ENCODE results near the gene NPPB.

Gene NPPB

DNA sequence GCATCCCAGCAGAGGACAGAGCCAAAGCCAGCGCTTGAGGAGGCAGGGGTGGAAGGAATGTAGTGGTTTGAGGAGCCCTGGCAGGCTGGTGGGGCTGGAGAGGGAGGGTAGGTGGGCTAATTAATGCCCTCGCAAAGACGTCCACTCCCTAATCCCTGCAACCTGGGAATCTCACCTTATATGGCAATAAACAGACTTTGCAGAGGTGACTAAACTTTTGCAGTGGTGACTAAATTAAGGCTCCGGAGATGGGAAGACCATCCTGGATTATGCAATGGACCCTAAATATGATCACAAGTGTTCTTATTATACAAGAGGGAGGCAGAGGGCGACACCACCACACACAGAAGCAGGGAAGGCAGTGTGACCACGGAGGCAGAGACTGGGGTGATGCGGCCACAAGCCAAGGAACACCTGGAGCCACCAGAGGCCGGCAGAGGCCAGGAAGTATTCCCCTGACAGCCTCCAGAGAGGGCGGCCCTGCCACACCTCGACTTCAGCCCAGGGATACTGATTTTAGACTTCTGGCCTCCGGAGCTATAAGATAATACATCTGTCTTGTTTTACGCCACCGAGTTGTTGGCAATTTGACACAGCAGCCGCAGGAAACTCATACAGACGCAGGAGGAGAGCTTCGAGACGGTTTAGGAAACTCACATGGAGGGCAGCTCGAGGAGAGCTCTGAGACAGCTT is 23.1 kb upstream of the NPPB start:
- no peak for DNase-seq (ENCODE audit: low read depth in 3 of 3)

DNA sequence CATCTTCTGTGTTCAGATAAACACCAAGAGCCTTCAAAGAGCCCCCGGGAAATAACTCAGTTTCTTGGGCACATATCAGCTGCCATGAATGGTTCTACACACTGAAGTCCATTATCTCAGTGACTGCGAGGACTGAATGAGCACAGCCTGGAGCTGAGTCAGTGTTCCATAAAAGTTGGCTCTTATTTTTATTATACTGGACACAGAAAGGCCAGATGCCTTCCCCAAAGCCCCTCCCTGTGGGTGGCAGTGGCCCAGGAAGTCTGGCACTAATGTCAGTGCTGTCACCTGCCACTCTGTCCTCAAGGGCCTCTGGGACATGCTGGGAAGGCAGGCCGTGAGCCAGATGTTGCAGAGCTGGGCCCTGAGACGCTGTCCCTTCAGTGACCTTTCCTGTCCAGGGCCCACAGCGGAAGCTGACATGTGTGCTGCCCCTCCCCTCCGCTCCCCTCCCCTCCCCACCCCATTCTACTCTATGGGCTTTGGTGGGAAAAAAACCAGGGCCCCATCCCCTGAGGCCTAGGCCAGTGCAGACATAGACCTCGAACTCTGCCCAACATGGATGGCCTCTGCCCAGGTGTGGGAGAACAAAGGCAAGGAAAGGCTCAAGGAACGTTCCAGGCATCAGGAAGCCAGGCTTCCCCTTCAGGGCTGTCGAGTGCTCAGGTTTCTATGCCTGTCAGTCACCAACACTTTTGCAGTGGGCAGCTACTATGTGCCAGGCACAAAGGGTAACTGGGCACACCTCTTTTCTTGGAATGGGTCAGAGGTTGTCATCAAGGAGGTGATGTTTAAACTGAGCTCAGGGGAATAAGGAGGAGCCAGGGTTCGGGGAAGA is 22.4 kb upstream of the NPPB start:
- no peak for DNase-seq (ENCODE audit: low read depth in 3 of 3)

- DNase-seq (ENCODE audit: low read depth in 3 of 3): no peak
These were observed 21.4 kb upstream of the NPPB start for GRCh38 chr1:11880181-11880575.

DNA sequence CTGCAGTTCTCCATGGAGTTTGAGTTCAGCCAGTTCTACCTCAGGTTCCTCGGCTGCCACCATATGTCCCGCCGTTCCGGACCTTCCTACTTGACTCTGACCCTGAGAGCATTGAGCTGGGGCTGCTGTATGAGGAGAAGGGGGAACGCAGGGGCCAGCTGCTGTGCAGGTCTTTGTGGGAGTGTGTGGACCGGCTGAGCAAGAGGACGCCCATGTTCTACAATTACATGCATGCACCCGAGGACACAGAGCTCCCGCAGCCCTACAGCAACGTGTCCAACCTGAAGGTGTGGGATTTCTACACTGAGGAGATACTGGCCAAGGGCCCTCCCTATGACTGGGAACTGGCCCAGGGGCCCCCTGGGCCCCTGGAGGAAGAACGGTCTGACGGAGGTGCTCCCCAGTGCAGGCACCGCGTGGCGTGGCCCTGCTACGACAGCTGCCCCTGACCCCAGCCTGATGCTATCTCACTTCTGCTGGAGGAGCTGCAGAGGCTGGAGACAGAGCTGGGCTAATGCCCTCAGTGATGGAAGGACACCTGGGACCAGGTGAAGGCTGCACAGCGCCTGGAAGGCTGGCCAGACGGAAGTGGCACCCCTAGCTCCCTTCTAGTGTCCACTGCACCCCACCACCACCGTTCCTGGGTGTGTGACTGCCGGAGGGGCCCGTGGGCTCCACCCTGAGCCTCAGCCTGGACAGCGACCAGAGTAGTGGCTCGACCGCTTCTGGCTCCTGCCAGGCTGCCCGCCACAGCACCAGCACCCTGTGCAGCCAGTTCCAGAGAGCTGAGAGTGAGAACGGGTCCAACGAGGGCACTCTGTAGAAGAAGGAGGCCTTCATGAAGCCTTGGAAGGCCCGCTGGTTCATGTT is 20.8 kb upstream of the NPPB start:
- no peak for DNase-seq (ENCODE audit: low read depth in 3 of 3)

- DNase-seq (ENCODE audit: low read depth in 3 of 3): no peak
These were observed 20.1 kb upstream of the NPPB start for GRCh38 chr1:11878891-11879190.

- no peak for DNase-seq (ENCODE audit: low read depth in 3 of 3)
These were observed 19.5 kb upstream of the NPPB start for GRCh38 chr1:11878081-11878890.

GRCh38 chr1:11877074-11877473 is 18.3 kb upstream of the NPPB start:
- no peak for DNase-seq (ENCODE audit: low read depth in 3 of 3)

GRCh38 chr1:11875094-11875493 is 16.3 kb upstream of the NPPB start:
- no peak for DNase-seq (ENCODE audit: low read depth in 3 of 3)

DNA sequence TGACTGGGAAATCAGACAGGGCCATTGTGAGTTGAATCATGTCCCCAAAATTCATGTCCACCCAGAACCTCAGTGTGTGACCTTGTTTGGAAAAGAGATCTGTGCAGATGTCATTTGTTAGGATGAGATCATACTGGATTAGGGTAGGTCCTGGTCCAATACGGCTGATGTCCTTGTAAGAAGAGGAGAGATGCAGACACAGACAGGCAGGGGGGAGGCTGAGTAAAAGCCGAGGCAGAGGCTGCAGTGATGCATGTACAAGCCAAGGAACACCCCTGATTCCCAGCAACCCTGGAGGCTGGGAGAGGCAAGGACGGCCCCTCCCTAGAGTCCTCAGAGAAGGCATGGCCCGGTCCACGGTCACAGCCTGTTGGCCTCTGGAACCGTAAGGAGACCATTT is 15.9 kb upstream of the NPPB start:
- no peak for DNase-seq (ENCODE audit: low read depth in 3 of 3)

DNA sequence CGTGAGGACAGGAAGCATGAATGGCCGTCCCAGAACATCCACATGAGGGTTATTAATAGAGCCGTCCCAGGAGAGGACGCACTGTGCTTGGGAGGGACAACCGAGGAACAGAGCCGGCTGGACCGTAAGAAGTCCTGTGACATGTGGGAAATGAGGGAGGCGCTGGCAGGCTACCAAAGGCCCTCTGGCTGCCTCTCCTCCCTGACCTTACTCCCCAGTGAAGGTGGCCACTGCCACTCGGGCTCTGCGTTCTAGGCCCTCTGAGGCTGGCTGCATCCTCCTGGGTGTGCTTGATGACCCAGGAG is 15.5 kb upstream of the NPPB start:
- no peak for DNase-seq (ENCODE audit: low read depth in 3 of 3)

DNA sequence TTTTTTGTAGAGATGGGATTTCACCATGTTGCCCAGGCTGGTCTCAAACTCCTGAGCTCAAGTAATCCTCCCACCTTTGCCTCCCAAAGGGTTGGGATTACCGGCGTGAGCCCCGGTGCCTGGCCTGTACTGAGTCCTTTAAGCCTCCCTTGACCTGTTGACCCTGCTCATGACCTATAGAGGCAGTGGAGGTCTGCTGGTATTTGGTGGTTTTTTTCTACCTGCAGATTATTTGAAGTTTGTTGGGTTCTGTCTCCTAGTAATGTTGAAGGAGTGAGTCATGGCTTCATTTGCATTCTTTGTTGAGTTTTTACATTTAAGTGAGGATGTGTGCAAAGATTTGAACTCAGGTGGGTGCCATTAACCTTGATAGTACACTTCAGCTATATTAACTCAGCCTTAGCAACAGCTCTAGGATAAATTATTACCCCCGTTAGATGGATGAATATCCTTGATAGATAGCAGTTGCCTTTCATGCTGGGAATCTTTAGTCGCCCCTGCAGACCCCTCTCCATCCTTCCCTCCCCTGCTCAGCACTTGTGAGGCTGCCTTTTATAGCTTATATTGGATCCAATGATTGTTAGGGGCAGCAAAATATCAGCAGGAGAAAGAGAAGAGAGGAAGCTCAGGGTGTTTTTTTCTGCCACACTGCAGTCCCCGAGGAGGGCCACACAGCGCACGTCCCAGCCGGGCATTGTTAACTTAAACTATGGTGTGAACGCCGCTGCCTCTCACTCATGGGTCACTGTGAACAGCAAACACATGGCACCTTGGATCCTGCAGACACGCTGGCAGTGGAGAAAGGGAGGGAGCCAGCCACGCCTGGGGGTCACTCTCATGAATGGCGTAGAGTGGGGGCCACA is 14.9 kb upstream of the NPPB start:
- DNase-seq (ENCODE audit: low read depth in 3 of 3): no peak

DNA sequence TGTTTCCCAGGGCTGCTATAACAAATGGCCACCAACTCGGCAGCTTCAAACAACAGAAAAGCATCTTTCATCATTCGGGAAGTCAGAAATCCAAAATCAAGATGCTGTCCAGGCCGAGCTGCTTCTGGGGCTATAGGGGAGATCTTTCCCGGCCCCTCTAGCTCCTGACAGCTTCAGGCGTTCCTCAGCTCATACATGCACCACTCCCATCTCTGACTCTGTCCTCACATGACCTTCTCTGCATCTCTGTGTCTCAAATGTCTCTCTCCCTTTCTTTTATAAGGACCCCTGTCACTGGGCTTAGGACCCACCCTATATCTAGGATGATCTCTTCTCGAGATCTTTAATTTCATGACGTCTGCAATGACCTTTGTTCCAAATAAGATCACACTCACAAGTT is 13.8 kb upstream of the NPPB start:
- DNase-seq (ENCODE audit: low read depth in 3 of 3): no peak

GRCh38 chr1:11869650-11870207 is 11.0 kb upstream of the NPPB start:
- no peak for DNase-seq (ENCODE audit: low read depth in 3 of 3)

- no peak for DNase-seq (ENCODE audit: low read depth in 3 of 3)
These were observed 10.4 kb upstream of the NPPB start for GRCh38 chr1:11869104-11869503.

DNA sequence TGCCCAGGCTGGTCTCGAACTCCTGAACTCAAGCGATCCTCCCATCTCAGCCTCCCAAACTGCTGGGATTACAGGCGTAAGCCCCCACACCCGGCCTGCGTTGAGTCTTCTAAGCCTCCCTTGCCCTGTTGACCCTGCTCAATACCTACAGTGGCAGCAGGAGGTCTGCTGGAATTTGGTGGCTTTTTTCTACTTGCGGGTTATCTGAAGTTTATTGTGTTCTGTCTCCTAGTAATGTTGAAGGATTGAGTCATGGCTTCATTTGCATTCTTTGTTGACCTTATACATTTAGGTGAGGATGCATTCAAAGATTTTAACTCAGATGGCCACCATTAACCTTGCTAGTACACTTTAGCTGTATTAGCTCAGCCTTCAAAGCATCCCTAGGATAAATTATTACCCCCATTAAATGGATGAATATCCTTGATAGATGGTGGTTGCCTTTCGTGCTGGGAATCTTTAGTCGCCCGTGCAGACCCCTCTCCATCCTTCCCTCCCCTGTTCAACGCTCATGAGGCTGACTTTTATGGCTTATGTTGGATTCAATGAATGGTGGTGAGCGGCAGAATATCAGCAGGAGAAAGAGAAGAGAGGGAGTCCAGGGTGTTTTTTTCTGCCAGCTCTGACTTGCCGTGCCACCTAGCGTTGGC is 9.7 kb upstream of the NPPB start:
- DNase-seq (ENCODE audit: low read depth in 3 of 3): no peak

DNA sequence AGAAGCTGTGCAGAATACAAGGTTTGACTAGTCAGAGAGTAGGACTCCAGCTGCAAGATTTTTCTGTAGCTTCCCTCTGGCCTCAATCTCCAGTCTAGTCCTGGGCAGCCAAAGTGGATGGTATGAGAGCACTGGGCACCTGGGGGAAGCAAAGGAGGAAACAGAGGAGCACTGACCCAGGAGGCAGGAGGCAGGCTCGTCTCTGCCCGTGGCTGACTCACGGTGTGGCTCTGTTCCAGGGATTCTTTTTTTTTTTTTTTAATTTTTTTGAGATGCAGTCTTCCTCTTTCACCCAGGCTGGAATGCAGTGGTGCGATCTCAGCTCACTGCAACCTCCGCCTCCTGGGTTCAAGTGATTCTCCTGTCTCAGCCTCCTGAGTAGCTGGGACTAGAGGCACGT is 4.1 kb upstream of the NPPB start:
- no peak for DNase-seq (ENCODE audit: low read depth in 3 of 3)

DNA sequence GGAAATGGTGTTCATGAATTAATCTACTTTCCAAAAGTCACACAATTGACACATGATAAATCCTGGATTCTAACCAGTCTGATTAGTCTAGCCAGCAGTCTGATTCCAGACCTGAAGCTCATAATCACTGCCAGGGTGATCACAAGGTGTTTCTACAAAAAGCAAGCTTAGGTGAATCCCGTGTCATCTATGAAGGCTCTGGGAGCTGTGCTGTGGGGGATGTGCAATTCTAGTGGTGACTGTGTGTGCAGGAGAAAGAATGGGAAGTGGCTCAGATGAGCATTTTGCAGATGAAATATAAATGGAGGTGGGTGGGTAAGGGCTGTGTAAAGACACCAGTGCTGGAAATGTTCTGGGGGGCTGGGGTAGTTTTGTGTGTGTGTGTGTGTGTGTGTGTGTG is 1.8 kb upstream of the NPPB start:
- no peak for DNase-seq (ENCODE audit: low read depth in 3 of 3)

GRCh38 chr1:11860083-11860482 is 1.3 kb upstream of the NPPB start:
- no peak for DNase-seq (ENCODE audit: low read depth in 3 of 3)

GRCh38 chr1:11858968-11859871 is 475 bp upstream of the NPPB start:
- peak; percentile 8 to 57 (median 17) for DNase-seq (ENCODE audit: low read depth in 3 of 3)
